Measurements from ENCODE around the gene SDHB.

Gene SDHB

GRCh38 chr1:17013491-17014320 is 40.1 kb downstream of the SDHB start:
- no peak for DNase-seq (ENCODE audit: extremely low read depth in 1 of 2, low read depth in 1 of 2)

DNA sequence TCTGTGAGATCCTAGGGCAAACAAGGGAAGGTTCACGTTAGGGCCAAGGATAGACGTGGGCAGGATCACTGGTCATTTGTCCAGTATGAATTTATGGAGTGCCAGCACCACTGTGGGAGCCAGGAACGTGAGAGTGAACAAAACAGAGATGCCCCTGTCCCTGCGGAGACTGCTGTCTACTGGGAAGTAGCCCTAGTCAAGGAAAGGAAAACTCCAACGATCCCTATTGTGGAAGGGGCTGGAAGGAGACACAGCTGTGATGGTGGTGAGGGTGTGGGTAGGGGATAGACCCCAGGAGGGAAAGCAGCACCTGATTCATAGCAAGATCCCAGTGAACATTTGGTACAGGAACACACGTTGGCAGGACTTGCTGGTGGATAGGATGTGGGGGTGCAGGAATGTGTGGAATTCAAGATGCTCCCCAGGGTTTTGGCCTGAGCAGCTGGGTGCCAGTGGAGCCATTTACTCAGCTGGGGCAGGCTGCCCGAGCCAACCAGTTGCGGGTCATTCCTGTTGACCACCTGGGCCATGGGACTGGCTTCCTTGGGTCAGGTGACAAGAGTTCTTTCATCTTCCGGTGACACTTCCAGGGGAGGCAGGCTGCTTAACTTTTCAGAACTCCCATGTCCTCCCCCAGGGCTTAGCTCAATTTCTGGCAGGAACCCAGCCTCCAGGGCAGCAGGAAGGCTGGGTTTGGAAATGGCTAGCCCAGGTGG is 40.9 kb downstream of the SDHB start:
- no peak for DNase-seq (ENCODE audit: extremely low read depth in 1 of 2, low read depth in 1 of 2)

DNA sequence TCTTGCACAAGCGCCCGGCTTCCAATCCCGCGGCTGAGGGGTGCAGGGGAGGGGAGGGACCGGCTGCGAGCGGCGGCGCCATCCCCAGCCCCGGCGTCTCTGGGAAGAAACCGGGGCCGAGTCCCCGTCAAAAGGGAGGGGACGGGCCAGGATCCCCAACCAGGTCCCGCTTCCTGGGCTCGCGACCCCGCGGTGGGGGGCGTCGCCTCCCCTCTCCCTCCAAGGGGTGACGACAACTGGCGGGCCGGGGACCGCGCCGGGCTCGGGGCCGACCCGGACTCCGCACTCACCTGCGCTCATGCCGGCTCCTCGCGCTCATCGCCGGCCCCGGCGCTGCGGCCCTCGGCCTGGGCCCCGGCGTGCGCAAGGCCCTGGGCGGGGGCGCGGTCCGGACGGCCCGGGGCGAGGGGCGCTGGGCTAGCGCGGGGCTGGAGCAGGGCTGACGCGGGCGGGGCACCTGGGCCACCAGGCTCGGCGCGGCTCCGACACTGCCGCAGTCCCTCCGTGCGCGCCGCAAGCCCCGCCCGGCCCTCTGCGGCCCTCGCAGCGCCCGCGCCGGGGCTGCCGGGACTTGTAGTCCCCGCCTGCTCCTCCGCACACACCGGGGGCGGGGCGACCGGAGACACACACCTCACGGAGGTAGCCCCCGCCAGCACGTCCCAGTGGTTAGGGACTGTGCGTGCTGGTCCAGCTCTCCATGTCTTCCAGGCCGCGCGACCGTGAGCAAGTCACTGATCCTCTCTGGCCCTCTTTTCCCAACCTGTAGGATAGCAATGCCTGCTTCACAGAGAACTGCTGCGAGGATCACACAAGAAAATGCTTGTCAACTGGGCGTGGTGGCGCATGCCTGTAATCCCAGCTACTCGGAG is 42.2 kb downstream of the SDHB start, which contains the start of gene ATP13A2:
TSS of gene ATP13A2 (minus strand) at position 490 of the 869 bp plus-strand sequence. CDS start at position 300, 190 bp downstream.
- peak; percentile 38 to 78 for DNase-seq (ENCODE audit: extremely low read depth in 1 of 2, low read depth in 1 of 2)

- no peak for DNase-seq (ENCODE audit: extremely low read depth in 1 of 2, low read depth in 1 of 2)
These were observed 42.8 kb downstream of the SDHB start for GRCh38 chr1:17011092-17011438.

DNA sequence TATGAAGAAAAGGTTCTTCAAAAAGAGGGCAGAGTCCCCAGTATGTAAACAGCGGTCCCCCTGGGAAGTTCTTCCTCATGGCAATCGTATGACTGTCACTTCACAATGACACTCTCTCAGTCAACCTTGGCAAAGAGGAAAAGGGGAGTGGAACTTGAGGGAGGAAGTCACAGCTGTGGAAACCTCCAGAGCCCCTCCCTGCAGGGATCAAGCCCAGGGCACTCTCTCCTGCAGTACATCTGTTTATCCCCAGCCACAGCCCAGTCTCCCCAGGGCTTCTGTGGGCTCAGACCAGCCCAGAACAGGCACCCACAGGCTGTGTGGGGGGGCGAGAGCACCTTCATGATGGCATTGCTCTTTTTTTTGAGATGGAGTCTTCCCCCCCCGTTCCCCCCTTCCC is 44.1 kb downstream of the SDHB start:
- DNase-seq (ENCODE audit: extremely low read depth in 1 of 2, low read depth in 1 of 2) = no peak

DNA sequence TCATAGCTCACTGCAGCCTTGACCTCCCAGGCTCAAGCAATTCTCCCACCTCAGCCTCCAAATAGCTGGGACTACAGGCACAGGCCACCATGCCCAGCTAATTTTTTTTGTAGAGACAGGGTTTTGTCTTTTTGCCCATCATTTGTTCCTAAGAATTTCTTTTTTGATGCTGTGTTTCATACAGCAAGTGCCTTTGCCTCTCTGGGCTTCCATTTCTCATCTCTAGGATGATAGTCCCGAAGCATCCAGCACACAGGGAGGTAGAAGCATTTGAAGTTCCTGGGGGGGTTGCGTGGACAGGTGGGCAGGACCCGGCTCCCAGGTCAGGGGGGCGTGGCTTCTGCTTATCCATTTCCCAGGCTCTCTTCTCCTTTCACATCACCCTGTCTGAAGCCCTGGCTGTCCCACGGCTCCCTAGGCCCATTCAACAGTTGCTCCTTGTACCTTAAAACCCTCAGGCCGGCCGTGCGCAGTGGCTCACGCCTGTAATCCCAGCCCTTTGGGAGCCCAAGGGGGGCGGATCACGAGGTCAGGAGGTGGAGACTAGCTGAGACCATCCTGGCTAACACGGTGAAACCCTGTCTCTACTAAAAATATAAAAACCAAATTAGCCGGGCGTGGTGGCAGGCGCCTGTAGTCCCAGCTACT is 45.5 kb downstream of the SDHB start:
- DNase-seq (ENCODE audit: extremely low read depth in 1 of 2, low read depth in 1 of 2) = no peak

DNA sequence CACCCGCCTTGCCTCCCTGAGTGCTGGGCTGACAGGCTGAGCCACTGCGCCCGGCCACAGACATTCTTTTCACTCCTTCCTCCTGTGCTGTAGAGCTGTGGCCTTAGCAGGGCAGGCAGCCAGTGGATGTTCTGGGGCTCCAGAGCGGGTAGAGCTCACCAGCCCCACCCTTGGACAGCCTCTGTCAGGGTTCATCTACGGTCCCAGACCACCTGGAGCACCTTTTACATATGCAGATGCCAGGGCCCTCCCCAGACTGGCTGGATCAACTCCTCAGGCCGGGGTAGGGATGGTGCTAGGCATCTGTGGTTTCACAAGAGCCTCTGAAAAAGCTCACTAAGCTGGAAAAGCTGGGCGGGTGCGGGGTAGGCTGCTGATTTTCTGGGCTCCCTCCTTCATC is 46.7 kb downstream of the SDHB start:
- DNase-seq (ENCODE audit: extremely low read depth in 1 of 2, low read depth in 1 of 2) = no peak

GRCh38 chr1:17005365-17005740 is 48.5 kb downstream of the SDHB start:
- DNase-seq (ENCODE audit: extremely low read depth in 1 of 2, low read depth in 1 of 2) = no peak

DNA sequence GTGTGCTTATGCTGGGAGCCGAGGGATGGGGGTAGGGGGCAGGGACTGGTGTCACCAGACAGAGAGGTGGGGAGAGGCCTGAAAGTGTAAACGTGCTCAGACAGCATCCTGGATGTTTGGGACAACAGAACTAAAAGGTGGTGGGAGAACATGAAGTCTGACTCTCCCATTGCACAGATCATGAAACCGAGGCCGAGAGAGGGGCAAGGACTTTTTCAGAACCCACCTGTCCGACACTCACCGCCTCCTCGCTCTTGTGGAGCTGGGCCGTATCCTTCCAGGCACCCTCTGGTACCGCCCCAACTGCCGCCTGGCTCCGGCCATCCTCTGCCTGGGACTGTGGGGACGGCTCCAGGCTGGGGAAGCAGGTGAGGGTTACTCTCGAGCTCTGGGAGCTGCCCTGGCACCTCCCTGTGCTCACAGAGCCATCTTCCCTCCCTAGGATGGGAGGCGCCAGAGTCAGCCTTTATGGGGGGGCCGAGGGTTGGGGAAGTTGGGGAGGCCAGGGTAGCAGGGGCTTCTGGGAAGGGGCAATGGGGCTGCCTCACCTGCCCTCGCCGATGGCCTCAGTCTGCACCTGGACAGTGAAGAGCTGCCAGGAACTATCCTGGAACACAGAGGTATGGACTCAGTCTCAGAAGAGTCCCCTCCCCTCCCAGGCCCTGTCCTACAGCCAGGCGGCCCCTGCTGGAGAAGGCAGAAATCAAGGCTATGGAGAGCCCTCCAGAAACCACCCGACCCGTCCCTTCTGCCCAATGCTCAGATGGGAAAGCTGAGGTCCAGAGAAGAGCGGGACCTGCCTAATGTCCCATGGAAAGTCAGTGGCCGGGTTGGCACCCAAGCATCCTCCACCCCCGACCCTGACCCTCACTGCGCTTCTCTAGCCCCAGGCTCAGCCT is 49.1 kb downstream of the SDHB start:
- DNase-seq (ENCODE audit: extremely low read depth in 1 of 2, low read depth in 1 of 2) = no peak

DNA sequence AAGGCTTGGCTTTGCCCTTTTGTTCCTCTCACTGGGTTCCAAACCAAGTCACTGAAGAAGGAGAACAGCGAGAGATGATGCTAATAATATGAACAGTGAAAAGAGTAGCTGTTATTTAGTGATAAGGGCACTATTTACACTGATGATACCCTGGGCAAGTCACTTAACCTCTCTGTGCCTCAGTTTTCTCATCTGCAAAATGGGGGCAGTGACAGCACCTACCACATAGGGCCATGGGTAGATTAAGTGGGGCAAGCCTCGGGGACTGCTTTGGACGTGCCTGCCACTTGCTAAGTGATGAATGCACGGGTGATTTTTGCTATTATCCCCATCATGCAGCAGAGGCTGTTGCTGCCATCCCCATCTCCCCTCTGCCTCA is 51.3 kb downstream of the SDHB start:
- no peak for DNase-seq (ENCODE audit: extremely low read depth in 1 of 2, low read depth in 1 of 2)

GRCh38 chr1:17001760-17002523 is 51.9 kb downstream of the SDHB start:
- no peak for DNase-seq (ENCODE audit: extremely low read depth in 1 of 2, low read depth in 1 of 2)

- no peak for DNase-seq (ENCODE audit: extremely low read depth in 1 of 2, low read depth in 1 of 2)
These were observed 54.0 kb downstream of the SDHB start for GRCh38 chr1:16999863-17000262.

DNA sequence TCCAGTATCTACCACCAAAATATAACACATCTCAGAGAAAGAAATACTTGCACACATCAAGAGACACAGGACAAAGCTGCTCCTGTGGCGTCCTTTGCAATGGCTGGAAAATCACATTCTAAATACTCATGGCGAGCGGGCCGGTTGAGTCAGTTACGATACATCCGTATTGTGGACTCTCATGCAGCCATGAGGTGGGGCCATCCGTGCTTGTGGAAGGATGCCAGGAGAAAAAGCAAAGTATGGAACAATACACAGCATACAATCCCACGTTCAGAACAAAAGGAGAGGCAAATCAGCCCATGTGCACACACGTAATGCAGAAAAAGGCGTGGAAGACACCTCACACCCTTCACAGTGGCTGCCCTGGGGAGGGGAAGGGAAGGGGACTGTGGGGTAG is 55.2 kb downstream of the SDHB start:
- DNase-seq (ENCODE audit: extremely low read depth in 1 of 2, low read depth in 1 of 2) = no peak

DNA sequence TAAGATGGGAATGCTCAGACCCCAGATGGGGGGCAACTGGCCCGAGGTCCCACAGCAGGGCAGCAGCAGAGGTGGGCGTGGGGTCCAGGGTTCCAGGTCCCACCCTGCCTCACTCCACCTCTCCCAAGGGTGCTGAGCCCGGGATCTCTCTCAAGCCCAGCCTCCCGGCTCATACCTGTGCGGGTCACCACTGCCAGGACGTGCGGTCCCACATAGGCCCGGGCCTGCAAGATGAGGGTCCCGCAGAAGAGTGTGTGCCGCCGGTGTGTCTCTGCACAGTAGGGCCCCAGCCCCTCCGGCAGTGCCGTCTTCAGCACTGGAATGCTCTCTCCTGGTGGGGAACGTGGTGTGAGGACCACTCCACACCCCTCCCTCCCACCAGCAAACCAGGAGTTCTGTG is 57.0 kb downstream of the SDHB start:
- DNase-seq (ENCODE audit: extremely low read depth in 1 of 2, low read depth in 1 of 2) = no peak

DNA sequence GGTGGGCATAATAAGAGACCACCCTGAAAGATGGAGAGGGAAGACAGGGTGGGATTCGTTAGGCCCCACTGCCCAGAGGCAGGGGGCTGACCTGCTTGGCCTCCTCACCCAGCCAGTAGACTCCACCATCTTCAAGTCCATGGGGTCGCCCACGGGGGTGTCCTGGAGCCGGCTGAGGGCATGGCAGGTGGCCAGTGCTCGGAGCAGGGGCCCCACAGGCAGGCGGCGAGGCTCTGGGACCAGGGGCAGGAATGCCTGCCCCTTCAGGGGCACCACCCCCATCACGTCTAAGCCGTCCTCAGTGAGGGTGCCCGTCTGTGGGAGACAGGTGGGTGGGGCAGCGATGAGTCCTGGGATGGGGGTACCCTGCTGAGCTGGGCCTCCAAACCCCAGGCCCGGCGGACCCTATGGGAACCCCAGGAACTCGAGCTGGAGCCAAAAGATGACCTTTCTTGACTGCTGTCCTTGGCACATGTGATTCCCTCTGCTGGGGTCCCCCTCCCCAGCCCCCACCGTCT is 60.3 kb downstream of the SDHB start:
- no peak for DNase-seq (ENCODE audit: extremely low read depth in 1 of 2, low read depth in 1 of 2)

DNA sequence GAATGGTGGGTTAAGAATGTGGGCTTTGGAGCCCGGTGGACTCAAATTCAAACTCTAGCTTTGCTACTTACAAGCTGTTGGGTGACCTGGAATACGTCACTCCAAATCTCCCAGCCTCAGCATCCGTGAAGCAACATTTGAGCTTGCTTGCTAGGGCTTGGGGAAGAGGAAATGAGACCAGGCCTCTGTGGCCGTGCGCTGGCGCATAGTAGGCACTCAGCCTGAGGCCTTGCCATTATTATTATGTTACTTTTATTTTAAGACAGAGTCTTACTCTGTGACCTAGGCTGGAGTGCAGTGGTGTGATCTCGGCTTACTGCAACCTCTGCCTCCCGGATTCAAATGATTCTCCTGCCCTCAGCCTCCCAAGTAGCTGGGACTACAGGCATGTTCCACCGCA is 61.2 kb downstream of the SDHB start:
- DNase-seq (ENCODE audit: extremely low read depth in 1 of 2, low read depth in 1 of 2) = no peak

DNA sequence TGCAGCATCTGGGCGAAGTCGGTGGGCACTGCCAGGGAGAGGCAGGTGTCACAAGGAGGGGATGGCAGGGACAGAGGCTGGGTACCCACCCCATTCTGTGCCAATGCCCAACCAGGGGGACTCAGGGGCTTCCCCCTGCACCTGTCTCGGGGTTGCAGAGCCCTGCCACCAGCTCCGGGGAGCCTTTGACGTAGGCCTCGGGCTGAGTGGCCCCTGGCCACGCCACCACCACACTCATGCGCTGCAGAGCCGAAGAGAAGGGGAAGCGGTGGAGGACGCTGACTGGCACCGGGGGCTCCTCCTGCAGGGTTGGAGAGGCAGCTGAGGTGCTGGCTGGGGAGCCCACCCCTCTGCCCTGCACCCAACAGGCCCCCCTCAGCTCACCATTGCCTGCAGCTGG is 61.7 kb downstream of the SDHB start:
- no peak for DNase-seq (ENCODE audit: extremely low read depth in 1 of 2, low read depth in 1 of 2)

GRCh38 chr1:16991571-16991970 is 62.3 kb downstream of the SDHB start:
- no peak for DNase-seq (ENCODE audit: extremely low read depth in 1 of 2, low read depth in 1 of 2)
